ENCODE measurements around the gene PSME3IP1.

Gene PSME3IP1

GRCh38 chr16:57209780-57210179 lies 23.9 kb upstream of the PSME3IP1 start:
- TF ChIP-seq TEAD4 (IDR thresholded peaks at IDR 0.05): no peak
- no peak for TF ChIP-seq TAF1 (IDR thresholded peaks at IDR 0.05; ENCODE audit: low read depth)
- no peak for TF ChIP-seq YY1 (IDR thresholded peaks at IDR 0.05; ENCODE audit: low read depth)
- no peak for TF ChIP-seq RAD21 (IDR thresholded peaks at IDR 0.05; ENCODE audit: low read depth)
- TF ChIP-seq ZBTB7A (IDR thresholded peaks at IDR 0.05; ENCODE audit: low read depth): no peak
- no peak for TF ChIP-seq TCF12 (IDR thresholded peaks at IDR 0.05; ENCODE audit: low read depth)
- TF ChIP-seq REST (IDR thresholded peaks at IDR 0.05; ENCODE audit: low read depth): no peak
- TF ChIP-seq, protein P1, sequence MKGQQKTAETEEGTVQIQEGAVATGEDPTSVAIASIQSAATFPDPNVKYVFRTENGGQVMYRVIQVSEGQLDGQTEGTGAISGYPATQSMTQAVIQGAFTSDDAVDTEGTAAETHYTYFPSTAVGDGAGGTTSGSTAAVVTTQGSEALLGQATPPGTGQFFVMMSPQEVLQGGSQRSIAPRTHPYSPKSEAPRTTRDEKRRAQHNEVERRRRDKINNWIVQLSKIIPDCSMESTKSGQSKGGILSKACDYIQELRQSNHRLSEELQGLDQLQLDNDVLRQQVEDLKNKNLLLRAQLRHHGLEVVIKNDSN (IDR thresholded peaks at IDR 0.05): no peak
- no peak for TF ChIP-seq EP300 (IDR thresholded peaks at IDR 0.05; ENCODE audit: borderline replicate concordance)
- TF ChIP-seq EGR1 (IDR thresholded peaks at IDR 0.05): no peak
- no peak for TF ChIP-seq FOXM1 (IDR thresholded peaks at IDR 0.05; ENCODE audit: borderline replicate concordance, low read depth)
- TF ChIP-seq MAX (IDR thresholded peaks at IDR 0.05): no peak
- no peak for TF ChIP-seq CREB1 (IDR thresholded peaks at IDR 0.05; ENCODE audit: low read depth)
- TF ChIP-seq CEBPB (IDR thresholded peaks at IDR 0.05): no peak

DNA sequence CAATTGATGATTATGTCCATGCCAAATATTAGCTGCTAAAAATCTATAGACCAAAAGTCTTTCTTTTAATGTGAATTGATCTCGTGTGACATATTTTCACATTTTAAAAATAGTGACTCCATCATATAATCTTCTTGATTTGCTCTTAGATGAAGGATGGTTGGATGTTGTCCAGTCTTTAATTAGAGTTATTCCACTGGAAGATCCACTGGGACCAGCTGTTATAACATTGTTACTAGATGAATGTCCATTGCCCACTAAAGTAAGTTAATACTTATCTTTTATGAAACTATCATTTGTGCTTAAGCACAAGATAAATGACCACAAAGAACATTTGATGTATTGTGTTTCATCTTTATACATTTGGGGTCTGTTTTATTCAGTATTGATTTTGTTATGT lies 23.1 kb upstream of the PSME3IP1 start:
- no peak for TF ChIP-seq REST (IDR thresholded peaks at IDR 0.05; ENCODE audit: low read depth)

DNA sequence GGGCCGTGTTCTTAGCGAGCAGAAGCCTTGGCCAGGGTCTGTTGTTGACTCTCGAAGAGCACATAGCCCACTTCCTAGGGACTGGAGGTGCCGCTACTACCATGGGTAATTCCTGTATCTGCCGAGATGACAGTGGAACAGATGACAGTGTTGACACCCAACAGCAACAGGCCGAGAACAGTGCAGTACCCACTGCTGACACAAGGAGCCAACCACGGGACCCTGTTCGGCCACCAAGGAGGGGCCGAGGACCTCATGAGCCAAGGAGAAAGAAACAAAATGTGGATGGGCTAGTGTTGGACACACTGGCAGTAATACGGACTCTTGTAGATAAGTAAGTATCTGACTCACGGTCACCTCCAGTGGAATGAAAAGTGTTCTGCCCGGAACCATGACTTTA lies 18.8 kb upstream of the PSME3IP1 start:
- no peak for TF ChIP-seq EGR1 (IDR thresholded peaks at IDR 0.05)
- no peak for TF ChIP-seq NFIC (IDR thresholded peaks at IDR 0.05)
- no peak for TF ChIP-seq REST (IDR thresholded peaks at IDR 0.05; ENCODE audit: low read depth)
- TF ChIP-seq MAX (IDR thresholded peaks at IDR 0.05): no peak
- TF ChIP-seq EP300 (IDR thresholded peaks at IDR 0.05; ENCODE audit: borderline replicate concordance): no peak
- no peak for TF ChIP-seq YY1 (IDR thresholded peaks at IDR 0.05; ENCODE audit: low read depth)
- TF ChIP-seq CREB1 (IDR thresholded peaks at IDR 0.05; ENCODE audit: low read depth): no peak
- TF ChIP-seq TAF1 (IDR thresholded peaks at IDR 0.05; ENCODE audit: low read depth): no peak
- no peak for TF ChIP-seq FOXM1 (IDR thresholded peaks at IDR 0.05; ENCODE audit: borderline replicate concordance, low read depth)
- no peak for TF ChIP-seq ZBTB7A (IDR thresholded peaks at IDR 0.05; ENCODE audit: low read depth)
- TF ChIP-seq CEBPB (IDR thresholded peaks at IDR 0.05): no peak
- no peak for TF ChIP-seq RAD21 (IDR thresholded peaks at IDR 0.05; ENCODE audit: low read depth)
- TF ChIP-seq, protein P1 (IDR thresholded peaks at IDR 0.05): no peak
- TF ChIP-seq TCF12 (IDR thresholded peaks at IDR 0.05; ENCODE audit: low read depth): no peak
- TF ChIP-seq TEAD4 (IDR thresholded peaks at IDR 0.05): no peak

DNA sequence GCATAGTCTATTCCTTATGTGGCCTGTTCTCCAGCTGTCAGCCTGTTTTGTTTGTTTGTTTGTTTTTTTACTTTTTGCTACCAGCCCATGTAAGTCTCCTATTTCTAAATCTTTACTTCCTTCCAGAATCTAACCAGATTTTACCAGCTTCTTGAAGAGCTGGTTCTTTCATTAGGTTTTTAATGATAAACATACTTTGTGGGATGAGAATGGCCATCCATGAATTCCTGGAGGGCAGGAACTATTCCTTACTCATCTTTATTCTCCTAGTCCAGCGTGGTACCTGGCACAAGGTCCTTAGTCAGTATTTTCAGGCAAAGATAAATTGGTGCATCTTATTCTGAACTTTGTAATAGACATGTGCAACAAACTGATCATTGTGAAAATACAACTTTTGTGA lies 17.6 kb upstream of the PSME3IP1 start:
- TF ChIP-seq TCF12 (IDR thresholded peaks at IDR 0.05; ENCODE audit: low read depth) (no peak), MAX (IDR thresholded peaks at IDR 0.05) (no peak)
- TF ChIP-seq, protein P1 (IDR thresholded peaks at IDR 0.05): no peak

Data from Ishikawa (cell line).